T-helper 2 cell (primary cell): ENCODE results near the gene SYT11.
"Not testable (repeated sequence)": the region's sequence is repeated elsewhere in the genome, so short reads cannot be mapped to it uniquely, and the experiment has no call there.

Source experiments
- DNase-seq, 5 experiments: peaks; one replicate each; pipeline versions ENCODE4 v3.0.0 to v3.0.0-alpha.2; 2012 to 2022
- total RNA-seq, 2 donors: gene quantifications; one replicate each; lab custom pipeline; 2026; lab: John Stamatoyannopoulos, UW

The SYT11 gene, protein sequence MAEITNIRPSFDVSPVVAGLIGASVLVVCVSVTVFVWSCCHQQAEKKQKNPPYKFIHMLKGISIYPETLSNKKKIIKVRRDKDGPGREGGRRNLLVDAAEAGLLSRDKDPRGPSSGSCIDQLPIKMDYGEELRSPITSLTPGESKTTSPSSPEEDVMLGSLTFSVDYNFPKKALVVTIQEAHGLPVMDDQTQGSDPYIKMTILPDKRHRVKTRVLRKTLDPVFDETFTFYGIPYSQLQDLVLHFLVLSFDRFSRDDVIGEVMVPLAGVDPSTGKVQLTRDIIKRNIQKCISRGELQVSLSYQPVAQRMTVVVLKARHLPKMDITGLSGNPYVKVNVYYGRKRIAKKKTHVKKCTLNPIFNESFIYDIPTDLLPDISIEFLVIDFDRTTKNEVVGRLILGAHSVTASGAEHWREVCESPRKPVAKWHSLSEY
- 61.7 to 67.0 reads per million in 2 donors for total RNA-seq

DNA sequence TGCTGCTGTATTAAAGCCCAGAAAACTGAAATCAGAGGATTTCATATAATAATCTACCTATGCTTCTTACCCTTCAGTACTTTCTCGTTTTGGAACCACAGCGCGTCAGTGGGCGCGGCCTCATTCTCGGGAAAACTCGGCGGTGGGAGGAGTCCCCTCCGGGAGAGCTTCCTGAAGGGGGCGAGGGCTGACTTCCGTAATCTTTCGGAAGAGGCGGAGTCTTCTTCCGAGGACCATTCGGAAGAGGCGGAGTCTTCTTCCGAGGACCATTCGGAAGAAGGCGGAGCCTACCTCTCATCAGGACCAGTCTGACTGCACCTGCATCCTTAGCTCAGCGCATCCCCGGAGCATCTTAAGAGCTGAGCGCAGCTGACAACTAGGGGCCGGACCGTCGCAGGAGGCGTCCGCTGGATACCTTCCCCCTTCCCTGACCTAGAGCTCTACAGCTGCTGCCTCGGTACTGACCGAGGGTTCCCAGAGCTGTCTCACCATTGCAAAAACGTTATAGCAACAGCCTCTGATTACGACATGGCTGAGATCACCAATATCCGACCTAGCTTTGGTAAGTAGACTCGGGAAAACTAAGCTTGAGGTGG lies at the start of gene SYT11:
TSS of gene SYT11 (plus strand) at position 334 of the 596 bp plus-strand sequence. CDS start at position 529, 195 bp downstream.
- peak; percentile 82 to 96 (median 89) for DNase-seq

DNA sequence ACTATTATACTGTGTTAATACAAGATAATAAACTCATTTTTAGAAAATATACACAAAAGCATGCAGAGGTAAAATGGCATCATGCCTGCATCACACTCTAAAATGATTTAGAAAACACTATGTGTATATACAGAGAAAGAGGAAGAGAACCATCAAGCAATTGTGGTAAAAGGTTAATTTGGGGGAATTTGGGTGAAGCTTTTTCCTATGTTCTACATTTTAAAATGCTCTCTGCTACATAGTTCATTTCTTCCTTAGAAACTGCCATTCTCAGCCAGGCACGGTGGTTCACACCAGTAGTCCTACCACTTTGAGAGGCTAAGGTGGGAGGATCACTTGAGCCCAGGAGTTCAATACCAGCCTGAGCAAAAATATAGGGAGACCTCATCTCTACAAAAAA lies 46.5 kb upstream of the SYT11 start:
- no peak for DNase-seq

DNA sequence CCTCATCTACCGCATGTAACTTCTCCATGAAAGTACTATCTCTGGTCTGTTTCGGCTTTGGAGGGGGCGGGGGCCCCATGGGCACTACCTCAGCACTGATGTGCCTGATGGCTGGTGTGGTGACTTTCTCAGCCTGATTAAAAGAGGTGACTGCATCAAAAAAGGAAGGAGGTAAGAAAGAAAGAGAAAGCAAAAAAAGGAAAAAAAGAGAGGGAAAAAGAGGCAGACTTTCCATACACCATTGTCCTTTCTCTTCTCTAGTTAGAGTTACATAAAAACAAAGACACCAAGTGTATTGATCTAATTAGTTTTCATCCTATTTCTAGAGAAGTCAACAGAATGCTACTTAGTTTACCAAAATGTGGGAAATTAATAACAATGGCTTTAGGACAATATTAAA lies 45.7 kb upstream of the SYT11 start:
- no peak for DNase-seq

DNA sequence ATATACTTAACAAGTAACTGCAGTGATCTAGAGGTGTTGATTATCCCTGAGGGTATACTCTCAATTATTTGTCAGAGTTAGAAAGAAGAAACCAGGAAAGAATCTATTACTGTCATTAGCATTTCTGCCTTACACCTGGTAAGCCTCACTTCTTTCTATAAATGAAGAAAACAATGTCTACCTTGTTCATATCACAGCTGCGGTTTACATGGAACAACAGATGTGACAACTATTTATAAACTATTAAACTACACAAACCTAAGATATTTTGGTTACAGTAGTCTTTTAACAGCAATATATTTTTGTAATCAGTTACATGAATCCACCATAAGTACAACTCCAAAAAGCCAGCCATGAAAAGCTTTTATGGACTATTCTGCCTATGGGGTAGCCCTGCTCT lies 43.0 kb upstream of the SYT11 start:
- no peak for DNase-seq

DNA sequence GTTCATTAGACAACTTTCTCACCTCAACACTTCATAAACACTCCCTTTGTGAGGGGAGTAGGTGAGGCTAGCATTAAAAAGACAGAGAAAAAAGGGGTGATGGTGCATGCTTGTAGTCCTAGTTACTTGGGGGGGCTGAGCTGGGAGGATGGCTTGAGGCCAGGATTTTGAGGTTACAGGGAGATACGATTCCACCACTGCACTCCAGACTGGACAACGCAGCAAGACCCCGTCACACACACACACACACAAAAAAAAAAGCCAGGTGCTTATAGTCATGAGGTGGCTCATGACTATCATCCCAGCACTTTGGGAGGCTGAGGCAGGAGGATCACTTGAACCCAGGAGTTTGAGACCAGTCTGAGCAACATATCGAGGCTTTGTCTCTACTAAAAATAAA lies 31.9 kb upstream of the SYT11 start:
- no peak for DNase-seq

DNA sequence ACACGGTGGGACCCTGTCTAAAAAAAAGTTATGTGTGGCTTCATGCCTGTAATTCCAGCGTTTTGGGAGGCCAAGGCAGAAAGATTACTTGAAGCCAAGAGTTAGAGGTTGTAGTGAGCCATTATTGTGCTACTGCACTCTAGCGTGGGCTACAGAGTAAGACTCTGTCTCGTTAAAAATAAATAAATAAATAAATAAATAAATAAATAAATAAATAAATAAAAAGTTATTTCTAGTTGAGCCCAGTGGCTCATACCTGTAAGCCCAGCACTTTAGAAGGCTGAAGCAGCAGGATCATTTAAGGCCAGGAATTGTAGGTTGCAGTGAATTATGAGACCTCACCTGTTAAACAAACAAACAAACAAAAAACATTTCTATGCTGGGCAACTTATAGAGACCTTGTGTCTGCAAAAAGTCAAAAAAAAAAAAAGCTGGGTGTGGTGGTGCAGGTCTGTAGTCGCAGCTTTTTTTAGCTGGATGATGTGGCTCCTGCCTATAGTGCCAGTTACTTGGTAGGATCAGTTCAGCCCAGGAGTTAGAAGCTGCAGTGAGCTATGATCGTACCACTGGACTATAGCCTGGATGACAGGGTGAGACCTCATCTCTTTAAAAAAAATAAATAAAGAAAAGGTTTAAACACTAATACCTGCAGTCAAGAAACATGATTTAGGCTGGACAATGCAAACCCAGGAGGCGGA lies 27.9 kb upstream of the SYT11 start:
- DNase-seq = no peak

DNA sequence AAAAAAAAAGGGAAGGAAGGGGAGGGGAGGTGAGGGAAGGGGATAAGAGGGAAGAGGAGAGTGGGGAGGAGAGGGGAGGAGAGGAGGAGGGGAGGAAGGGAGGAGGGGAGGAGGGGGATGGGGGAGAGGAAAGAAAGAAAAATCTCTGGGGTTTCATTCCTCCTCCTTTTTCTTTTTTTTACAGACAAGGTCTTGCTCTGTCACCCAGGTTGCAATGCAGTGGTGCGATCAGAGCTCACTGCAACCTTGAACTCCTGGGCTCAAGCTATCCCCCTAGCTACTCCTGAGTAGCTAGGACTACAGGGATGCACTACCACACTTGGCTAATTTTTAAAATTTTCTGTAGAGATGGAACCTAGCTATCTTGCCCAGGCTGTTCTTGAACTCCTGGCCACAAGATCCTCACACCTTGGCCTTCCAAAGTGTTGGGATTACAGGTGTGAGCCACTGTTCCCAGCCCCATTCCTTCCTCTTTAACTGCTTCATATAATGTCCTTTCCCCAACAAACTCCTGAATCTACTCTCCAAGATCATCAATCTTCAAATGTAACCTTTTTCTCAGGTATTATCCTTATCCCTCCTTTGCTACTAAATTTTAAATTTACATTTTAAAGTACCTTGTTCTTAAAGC lies 25.6 kb upstream of the SYT11 start:
- DNase-seq = no peak

DNA sequence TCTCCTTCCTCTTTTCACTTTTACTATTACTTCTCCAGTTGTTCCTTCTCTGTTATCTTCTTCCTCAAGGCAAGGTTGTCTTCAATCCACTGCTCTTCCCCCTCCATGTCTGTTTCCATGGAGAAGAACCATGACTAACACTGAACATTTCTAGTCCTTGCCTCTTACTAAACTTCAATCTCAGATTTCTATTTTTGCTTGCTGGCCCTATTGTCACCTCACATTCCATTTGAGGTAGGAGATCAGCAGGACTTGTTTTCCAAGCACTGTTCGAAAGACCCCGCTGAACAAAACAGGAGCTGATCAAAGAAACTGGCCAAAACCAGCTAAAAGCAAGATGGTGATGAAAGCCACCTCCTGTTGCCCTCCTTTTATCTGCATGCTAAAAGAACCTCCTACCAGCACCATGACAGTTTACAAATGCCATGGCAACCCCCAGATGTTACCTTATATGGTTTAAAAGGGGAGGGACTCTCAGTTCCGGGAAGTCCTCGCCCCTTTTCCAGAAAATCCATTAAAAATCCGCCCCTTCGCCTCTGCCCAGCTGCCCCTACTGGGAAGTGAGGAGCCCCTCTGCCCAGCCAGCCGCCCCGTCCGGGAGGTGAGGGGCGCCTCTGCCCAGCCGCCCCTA lies 25.0 kb upstream of the SYT11 start:
- DNase-seq = no peak

DNA sequence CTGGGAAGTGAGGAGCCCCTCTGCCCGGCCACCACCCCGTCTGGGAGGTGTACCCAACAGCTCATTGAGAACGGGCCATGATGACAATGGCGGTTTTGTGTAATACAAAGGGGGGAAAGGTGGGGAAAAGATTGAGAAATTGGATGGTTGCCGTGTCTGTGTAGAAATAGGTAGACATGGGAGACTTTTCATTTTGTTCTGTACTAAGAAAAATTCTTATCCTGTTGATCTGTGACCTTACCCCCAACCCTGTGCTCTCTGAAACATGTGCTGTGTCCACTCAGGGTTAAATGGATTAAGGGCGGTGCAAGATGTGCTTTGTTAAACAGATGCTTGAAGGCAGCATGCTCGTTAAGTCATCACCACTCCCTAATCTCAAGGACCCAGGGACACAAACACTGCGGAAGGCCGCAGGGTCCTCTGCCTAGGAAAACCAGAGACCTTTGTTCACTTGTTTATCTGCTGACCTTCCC lies 24.4 kb upstream of the SYT11 start:
- DNase-seq = not testable (repeated sequence)

DNA sequence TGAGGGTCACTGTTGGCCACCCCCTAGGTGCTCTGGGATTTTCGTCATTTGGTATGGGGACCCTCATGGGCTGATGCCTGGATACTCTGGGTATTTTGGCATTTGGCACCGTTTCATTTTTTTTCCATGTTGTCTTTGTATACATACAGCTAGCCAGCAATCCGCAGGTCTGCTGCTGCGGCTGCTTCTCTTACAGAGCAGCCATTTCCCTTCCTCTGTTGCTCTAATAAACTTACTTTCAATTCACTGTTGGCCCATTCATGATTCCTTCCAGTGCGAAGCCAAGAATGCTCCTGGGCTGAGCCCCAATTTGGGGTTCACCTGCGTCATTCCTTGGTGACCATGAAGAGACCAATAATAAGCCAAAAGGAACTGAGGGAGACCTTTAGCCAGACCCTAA lies 23.8 kb upstream of the SYT11 start:
- DNase-seq = no peak

DNA sequence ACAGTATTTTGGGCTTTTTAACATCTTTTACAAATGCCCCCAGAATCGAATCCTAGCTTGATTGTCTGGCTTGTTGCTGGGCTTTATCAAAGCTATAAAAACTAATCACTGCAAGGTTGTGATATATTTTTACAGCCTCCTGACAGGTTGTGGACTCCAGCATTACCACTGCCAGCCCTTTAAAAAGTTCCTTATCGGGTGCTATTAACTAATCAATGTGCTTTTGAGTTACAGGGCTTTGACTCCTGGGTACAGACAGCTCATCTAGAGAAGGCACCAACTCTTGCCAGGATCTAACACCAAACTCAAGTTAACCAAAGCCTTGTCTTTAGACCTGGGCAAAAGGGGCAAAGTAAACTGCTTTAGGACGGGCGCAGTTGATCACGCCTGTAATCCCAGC lies 19.0 kb upstream of the SYT11 start:
- DNase-seq = no peak

DNA sequence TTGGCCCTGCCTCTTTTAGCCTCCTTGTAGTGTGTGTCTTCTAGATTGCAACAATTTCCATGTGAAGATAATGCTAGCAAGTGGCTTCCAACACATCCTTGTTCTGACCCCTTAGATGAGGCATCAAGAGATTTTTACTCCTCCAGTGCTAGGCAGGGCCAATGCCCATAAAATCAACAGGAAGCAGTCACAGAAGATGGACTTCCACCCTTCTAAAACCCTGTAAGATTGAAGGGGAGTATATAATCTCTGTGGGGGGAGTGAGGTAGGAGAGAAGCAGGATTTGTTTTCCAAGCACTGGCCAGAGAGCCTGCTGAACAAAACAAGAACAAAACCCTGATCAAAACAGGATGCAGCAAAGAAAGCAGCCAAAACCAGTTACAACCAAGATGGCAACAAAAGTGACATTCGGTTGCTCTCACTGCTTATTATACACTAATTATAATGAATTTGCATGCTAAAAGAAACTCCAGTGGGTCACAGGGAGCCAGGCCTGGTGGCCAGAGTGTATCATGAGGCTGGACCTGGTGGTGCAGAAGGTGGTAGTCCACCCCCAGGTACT lies 14.4 kb upstream of the SYT11 start:
- no peak for DNase-seq

DNA sequence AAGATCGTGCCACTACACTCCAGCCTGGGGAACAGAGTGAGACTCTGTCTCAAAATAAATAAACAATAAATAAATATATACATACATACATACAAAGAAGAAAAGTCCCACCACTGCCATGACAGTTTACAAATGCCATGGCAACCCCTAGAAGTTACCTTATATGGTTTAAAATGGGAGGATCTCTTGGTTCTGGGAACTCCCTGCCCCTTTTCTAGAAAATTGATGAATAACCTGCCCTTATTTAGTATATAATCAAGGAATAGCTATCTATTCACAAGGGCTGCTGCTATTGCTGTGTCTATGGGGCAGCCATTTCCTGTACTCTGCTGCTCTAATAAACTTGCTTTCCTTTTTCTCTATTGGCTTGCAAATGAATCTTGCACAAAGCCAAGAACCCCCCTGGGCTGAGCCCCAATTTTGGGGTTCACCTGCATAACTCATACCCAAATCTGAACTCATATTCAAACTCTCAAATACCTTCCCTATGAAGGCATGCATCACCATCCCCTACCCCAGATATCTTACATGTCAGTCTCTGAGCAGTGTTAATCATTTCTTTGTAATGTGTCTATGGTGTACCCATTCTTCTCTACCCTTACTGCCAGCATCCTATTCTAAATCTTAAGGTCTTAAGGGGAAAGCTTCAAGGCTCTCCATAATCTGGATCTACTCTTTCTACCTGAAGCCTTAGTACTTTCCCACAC lies 11.4 kb upstream of the SYT11 start:
- no peak for DNase-seq

DNA sequence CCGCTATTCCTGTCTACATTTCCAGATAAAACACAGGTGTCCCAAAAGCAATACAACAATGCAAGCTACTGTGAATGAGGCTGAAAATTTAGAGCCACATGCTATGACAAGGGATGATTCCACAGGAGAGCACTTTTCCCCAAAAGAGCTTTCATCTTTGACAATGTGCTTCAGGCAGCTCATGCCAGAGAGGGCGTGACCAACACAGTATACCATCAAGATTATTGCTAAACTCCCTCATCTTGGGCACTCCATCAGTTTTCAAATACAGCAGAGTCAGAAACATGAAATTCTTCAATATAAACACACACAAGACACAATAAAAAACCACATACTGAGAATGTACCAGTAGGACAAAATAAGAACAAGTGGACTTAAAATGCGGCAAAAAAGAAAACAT lies 9.0 kb upstream of the SYT11 start:
- no peak for DNase-seq

DNA sequence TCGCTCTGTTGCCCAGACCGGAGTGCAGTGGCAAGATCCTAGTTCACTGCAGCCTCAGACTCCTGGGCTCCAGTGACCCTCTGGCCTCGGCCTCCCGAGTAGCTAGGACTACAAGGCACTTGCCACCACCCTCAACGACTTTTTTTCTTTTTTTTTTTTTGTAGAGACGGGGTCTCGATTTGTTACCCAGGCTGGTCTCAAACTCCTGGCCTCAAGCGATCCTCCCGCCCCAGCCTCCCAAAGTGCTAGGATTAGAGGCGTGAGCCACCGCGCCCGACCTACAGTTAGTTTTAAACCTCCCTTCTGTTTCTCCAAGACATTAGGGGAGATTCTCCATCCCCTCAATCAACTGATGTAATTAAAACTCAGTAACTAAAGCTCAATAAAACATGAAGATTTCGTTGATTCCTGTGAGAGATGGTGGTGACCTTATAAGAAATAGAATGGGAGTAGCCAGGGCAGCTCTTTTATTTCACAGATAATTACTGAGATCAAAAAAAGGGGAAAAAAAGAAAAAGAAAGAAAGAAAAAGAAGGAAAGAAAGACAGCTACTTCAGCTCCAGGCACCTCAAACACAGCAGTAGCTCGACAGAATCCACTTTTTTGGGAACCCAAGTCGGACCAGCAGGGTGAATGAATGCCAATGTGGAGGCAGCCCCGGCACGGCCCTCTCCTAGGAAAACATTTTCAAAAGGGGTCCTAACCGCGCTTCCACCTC lies 3.0 kb upstream of the SYT11 start:
- no peak for DNase-seq

DNA sequence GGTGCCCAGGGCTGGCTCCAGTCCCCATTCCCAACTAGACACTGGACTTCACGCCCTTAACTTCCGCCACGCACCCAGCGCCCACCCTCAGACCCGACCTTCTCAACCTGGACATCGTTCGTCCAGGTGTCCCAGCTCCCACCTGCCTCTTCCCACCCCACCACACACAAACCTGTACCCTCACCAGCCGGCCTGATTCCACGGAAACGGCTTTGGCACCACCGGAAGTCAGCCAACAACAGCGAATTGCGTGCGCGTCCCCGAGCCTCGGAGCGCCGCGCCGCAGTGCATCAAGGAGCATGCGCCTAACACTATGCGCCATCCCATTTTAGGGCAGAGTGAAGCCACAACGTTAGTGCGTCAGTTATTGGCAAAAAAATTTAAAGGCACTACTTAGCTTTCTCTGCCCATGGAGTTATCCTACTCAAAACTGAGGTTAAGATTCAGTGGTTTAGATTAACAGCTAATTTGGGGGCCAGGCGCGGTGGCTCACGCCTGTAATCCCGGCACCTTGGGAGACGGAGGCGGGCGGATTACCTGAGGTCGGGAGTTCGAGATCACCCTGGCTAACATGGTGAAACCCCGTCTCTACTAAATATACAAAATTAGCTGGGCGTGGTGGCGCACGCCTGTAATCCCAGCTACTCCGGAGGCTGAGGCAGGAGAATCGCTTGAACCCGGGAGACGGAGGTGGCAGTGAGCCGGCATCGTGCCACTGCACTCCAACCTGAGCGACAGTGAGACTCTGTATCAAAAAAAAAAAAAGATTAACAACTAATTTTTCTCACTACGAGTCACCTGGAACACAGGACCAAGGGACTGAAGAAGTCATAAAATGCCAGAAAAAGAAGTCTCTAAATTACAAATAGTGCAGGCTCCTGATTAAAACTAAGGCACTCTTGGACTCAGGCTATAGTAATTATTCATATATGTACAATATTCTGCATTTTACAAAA lies 2.1 kb upstream of the SYT11 start, which contains the start of gene GON4L:
TSS of gene GON4L (minus strand) at position 240 of the 956 bp plus-strand sequence. CDS start 3,434 bp downstream, outside the sequence.
- DNase-seq = peak; percentile 72 to 97 (median 82)

DNA sequence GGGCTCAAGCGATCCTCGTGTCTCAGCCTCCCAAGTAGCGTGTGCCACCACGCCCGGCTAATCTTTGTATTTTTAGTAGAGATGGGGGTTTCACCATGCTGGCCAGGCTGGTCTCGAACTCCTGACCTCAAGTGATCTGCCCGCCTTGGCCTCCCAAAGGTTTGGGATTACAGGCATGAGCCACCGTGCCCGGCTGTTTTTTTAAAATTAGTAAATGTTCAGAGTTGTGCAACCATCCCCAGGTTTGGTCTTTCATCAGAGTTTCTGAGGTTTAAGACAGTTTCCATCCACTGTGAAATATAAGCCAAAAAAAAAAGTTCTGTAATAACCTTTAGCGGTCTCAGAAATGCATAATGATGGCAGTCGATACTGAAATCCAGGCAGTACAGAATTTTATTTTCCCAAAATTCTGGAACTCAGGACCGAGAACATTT lies 550 bp upstream of the SYT11 start:
- no peak for DNase-seq

DNA sequence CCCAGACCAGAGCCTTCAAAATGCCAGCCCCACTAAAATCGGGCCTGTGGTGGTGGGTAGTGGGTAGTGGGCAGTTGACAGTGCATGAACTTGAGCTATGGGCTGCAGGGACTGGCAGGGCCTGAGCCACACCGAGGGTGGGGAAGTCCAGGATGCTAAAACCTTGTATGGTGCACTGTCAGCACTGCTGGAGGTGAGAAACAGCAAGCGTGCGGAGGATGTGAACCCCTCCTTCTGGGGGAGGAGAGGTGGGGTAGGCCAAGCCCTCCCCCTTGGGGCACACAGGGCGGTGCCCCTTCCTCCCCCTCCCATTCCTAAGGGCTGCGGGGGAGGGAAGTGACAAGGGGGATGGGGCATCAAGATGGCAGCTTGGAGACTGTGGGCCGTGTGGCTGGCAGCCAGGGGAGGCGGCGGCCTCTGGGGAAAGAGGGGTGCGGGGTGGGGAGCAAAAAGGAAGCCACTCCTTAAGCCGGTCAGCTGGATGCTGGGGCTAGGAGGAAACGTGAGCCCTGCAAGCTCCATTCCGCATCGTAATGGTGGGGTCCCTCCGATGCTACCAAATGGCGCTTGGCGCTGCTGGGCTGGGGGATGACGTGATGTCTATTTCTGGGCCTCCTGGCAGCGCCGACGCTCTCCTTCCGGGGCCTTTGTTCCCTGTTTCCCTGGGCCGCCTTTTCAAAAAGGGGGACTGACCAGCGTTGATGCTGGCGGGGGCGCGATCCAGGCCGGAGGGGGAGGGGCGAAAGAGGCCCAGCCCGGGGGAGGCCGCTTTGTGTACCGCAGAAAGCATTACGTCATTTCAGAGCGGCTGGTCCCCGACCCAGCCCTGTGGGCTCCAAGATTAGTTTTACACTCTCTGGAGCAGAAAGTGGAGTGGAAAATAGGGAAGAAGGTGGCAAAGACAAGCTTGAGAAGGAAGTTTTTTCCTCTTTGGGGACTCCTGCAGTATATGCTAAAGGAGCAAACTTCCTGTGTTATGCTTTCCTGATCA lies 809 bp downstream of the SYT11 start:
- DNase-seq = peak; percentile 12 to 90 (median 42)
